CD4-positive, alpha-beta T cell treated with Interleukin-21 for 1 hour (primary cell): Measurements from ENCODE around the gene GJB3.
"Not testable (repeated sequence)": the region's sequence is repeated elsewhere in the genome, so short reads cannot be mapped to it uniquely, and the experiment has no call there.

ENCODE experiments used
- DNase-seq: peaks from one replicate; pipeline ENCODE4 v3.0.0-alpha.2; 2020

Gene GJB3

DNA sequence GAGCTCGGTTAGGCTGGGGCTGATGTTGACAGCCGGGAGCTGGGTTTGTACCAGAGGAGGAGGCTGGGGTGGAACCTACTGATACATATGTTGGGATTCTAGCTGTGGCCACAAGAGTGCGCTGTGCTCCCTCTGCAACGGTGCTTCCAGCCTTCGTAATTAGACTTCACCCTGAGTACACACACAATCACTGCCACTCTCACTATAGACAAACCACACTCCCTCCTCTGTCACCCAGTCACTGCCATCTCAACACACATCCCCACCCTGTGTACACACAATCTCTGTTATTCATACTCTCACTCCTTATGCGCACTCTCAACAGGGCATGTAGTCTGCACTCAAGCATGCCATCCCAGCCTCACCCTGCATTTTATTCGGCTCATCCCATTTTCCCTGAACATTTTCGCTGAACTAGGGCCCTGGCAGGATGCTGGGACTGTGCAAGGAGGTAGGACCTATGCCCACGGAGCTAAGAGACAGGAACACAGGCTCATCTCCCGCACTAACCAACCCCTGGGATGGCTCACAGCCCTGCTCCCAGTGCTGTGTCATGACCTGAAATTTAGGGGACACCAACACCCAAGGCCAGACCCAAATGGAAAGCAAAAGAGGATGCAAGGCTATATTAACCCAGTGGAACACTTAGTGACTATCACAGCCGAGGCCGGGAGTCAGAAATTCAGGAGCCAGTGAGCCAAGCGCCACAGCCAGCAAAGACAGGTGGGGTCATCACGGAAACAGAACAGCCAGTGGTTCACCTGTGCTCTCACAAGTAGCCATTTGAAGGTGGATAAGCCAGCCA lies 5.7 kb downstream of the GJB3 start:
- DNase-seq, result peak; percentile 63

DNA sequence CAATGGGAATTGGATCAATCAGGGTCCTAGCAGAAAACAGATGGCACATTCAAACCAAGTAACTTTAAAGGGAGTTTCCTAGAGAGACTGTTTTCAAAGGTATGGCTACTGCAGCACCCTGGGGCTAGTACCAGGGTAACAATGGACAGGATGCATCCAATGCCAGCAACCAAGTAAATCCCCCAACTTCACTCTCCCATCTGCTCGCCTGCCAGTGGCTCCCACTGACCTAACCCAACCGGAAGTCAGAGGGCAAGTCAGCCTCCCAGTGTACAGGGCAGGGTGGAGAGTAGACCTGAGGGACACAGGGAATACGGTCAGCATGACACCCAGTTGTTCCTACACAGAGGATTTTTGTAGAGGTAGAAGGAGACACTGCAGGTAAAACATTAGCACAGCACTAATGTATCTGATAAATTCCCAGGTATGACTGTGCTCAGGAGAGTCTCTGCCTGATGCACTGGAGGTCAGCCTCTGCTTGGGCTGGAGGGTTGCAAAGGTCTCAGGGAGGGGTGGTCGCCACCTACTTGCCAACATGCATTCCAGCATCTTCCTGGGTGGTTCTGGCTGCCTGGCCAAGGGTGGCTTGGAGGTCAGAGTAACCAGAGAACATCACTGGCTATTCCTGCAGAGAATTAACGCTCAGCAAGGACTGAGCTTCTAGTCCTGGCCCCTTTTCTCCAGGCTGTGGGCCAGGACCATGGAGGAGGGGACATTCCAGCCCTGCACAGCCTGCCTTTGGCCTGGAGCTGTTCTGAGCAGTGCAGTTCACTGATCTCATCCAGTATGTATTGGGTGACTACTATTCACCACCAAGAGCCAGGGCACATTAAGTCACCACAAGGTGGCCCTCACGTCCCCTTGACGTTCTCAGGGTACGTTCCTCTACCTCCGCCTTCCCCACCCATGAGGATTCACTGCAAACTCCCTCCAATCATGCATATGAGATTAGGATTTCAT lies 6.7 kb downstream of the GJB3 start:
- DNase-seq, result no peak

DNA sequence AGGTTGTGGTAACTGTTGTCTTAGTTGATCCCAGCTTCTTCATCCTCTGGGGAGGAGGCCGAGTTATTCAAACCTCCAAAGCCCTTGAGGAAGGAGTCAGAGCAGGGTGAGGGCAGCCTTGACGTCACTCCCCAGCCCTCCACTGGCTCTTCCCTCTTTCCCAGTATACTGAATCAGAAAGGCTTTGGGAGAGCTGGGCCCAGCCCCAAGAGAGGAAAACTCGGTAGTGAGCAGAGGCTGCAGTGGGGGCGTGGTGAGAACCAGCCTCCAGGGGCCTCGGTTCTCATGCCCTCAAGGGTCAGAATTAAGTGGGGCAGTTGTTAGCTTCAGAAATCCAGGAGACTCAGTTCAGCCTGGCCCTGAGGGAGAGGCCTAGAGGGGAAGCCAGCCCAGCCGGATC lies 10.0 kb downstream of the GJB3 start:
- no peak for DNase-seq

DNA sequence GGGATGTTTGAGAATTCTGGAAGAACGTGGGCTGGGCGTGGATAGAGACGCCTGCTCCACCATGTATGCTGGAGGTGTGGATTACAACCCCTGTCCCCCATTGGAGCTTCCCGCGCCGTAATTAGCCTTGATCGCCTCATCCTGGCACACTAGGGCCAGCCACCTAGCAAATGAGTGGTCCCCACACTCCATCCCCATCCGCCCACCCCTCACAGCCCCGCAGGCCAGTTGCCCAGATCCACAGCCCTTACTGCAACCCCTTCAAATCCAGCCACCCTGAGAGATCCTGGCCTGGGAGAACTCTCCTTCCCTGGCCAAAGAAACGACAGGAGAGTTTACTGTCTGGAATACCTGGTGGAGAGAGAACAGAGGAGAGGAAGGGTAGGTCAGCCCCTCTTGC lies 11.4 kb downstream of the GJB3 start:
- DNase-seq, result no peak

DNA sequence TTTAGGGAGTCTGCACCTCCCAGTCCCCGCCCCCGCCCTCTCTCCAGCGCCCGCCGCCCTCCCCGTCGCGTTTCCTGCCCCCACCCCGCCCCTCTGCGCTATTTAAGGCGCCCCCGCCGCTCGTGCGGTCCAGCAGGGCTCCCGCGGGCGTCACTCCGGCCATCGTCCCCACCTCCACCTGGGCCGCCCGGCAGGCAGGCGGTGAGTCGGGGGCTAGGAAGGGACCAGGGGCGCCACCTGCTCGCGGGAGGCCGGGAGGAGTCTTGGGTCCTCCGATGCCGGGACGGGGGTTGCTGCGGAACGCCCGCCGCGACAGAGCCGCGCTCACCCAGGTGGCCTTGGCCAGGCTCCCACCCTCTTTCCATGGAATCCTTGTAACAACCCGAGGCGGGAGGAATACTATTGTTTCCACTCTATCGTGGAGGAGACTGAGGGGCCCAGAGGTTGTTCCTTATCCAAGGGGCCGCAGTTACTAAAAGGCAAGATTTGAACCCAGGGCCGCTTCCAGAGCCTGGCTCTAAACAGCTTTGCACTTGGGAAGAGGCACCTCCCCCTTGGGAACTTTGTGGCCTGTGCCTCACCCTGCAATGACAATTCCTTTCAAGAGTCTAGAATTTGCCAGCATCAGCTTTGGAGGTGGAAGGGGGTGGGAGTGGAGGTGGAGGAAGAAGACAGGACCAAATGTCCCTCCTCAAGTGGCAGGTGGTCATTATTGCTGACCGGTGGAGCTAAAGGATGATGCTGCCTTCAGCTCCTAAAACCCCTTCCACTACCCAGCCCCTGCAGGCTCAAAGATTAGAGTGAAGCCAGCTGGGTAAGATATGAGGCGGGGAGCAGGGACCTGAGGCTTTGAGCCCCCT lies 12.1 kb downstream of the GJB3 start, which contains the start of gene GJA4:
GJA4 (plus strand) TSS at position 132 of the 860 bp plus-strand sequence. CDS start 1,215 bp downstream, outside the sequence.
- no peak for DNase-seq

DNA sequence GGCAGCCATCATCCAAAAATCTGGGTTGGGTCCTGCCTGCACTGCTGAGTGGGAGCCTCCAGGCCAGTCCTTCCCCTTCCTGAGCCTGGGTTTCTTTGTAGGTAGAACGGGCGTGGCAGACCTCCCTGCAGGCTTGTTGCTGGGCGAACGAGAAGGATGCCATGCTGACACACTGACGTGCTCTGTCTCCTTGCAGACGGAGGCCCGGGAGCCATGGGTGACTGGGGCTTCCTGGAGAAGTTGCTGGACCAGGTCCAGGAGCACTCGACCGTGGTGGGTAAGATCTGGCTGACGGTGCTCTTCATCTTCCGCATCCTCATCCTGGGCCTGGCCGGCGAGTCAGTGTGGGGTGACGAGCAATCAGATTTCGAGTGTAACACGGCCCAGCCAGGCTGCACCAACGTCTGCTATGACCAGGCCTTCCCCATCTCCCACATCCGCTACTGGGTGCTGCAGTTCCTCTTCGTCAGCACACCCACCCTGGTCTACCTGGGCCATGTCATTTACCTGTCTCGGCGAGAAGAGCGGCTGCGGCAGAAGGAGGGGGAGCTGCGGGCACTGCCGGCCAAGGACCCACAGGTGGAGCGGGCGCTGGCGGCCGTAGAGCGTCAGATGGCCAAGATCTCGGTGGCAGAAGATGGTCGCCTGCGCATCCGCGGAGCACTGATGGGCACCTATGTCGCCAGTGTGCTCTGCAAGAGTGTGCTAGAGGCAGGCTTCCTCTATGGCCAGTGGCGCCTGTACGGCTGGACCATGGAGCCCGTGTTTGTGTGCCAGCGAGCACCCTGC lies 13.2 kb downstream of the GJB3 start:
- DNase-seq, result no peak

DNA sequence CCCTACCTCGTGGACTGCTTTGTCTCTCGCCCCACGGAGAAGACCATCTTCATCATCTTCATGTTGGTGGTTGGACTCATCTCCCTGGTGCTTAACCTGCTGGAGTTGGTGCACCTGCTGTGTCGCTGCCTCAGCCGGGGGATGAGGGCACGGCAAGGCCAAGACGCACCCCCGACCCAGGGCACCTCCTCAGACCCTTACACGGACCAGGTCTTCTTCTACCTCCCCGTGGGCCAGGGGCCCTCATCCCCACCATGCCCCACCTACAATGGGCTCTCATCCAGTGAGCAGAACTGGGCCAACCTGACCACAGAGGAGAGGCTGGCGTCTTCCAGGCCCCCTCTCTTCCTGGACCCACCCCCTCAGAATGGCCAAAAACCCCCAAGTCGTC lies 13.8 kb downstream of the GJB3 start:
- no peak for DNase-seq

DNA sequence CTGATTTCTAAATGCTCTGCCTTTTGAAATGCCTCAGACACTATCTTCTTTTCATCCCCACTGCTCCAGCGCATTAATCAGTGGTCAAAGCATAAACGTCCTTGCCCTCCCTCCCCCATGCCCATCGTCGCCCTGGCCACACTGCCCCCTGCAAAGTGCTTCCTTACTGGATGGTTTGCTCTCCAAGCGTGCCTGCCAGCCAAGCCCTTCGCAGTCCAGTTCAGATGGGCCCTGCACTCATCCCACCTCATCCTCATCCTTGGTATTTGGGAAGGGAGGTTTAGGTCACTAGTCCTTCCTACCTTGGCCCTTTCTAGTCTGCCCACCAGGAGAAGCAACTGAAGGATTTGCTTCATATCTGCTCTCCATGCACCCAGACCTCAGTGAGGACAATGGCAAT lies 14.9 kb downstream of the GJB3 start:
- no peak for DNase-seq

DNA sequence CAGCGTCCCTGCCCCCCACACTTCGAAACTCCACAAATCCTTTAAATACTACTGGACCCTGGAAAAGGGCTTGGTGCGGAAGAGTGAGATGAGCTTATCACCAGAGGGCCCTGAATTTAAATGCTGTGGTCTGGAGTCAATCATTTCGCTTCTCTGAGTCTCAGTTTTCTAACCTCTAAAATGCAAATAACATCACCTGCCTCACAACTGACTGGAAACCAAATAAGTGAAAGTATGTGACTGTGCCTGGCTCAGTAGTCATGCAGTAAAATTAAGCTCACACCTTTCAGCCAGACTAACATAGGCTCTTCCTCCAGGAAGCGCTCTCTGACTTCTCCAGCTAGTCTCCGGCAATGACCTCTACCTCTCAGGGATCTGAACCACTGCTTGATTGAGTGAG lies 16.0 kb downstream of the GJB3 start:
- no peak for DNase-seq

DNA sequence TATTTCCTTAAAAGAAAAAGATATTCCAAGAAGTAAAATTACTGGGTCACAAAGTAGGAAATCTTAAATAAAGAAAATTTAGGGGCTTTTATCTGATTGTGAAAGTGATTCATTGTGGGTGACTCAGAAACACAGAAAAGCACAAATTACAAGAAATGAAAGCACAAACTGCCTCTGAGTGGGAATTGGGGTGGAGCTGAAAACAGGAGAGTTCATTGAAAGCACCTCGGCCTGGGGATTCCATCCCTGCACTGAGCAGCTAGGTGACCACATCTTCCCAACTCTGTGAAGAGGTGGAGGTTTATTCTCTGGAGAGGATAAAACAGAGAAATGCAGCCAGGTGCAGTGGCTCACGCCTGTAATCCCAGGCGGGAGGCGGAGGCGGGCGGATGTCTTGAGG lies 19.2 kb downstream of the GJB3 start:
- DNase-seq, result no peak

DNA sequence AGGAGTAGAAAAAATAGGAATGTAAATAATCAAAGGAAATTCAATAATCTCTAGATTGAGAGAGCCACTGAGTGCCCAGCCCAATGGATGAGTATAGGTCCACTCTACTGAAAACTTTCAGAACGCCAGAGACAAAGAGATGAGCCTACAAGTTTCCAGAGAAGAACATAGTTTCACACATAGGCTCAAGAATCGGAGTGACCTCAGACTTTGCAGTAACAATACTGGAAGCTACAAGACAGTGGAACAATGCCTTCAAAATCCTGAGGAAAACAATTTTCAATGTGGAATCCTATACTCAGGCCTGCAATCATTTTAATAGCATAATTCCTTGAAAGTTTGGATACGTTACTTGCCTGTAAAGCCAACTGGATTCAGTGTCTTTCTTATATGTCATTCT lies 22.8 kb downstream of the GJB3 start:
- DNase-seq, result no peak

DNA sequence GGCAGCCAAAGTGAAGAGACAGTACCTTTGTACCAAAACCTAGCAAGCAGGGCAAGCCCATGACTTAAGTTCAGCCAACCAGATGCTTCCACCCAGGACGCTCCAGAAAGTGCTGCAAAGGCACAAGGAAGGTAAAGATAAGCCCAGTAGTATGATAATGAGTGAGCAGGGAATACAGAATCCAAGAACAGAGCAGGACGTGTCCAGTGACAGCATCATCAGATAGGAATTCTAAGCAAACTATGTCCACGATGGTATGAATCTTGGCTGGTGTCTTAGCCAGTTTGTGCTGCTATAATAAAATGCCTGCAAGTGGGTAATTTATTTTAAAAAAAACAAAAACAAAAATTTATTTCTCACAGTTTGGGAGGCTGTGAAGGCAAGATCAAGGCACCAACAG lies 25.4 kb downstream of the GJB3 start:
- no peak for DNase-seq

DNA sequence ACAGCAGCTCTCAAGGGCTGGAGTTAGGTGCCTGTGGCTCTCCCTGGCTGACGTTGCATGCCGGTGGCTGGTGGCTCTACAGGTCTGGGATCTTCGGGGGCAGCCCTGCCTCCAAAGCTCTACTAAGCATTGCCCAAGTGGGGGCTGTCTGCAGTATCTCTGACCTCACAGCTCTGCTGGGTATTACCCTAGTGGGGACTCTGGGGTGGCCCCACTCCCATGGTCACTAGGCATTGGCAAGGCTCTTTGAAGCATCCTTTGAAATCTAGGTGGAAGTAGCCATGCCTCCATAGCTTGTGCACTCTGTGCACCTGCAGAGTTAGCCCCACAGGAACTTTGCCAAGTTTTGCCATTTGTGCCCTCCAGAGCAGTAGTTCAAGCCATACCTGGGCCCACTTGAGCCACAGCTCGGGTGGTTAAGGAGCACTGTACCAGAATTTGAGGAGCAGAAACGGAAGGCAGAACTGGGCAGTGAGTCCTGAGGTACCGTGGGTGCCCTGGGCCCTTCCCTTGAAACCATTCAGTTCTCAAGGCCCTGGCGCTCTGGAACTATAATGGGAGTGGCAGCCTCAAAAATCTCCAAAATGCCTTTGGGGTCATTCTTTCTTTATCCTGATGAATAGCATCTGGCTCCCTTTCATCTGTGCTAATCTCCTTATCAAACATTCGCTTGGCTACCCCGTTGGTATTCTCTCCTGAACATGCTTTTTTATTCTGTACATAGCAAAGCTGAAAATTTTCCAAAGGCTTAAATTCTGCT lies 27.2 kb downstream of the GJB3 start:
- no peak for DNase-seq

DNA sequence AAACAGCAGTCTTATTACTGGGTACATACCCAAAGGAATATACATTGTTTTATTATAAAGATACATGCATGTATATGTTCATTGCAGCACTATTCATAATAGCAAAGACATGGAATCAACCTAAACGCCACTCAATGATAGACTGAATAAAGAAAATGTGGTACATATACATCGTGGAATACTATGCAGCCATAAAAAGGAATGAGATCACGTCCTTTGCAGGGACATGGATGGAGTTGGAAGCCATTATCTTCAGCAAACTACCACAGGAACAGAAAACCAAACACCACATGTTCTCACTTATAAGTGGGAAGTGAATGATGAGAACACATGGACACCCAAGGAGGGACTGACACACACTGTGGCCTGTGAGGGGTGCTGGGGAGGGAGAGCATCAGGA lies 29.8 kb downstream of the GJB3 start:
- not testable (repeated sequence) for DNase-seq

DNA sequence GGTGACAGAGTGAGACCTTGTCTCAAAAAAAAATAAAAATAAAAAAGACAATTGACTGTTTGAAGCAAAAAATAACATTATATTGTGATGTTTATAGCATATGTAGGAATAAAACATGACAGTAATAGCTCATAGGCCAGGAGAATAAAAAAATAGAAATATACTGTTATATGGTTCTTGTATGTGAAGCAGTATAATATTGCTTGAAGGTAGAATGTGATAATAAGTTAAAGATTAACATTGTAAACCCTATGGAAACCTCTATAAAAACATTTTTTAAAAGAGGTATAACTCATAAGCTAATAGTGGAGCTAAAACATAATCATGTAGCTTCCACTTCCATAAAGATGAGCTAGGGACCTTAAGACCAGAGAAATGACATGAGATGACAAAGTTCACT lies 35.3 kb downstream of the GJB3 start:
- no peak for DNase-seq

DNA sequence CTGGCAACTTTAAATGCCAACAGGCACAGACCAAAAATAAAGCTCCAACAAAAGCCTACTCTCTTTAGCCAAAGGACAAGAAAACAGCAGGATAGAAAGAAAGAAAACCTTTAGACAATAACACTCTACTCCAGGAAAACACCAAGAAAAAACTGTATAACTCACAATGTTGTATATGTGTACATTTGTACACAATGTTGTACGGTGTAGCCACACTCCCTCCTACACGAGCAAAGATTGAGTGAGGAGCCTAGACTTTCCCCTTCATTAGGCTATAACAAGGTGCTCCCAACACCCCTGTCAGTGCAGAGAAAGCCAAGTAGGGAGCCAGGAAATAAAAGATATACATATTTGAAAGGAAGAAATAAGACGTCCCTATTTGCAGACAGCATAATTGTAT lies 35.8 kb downstream of the GJB3 start:
- DNase-seq, result no peak

DNA sequence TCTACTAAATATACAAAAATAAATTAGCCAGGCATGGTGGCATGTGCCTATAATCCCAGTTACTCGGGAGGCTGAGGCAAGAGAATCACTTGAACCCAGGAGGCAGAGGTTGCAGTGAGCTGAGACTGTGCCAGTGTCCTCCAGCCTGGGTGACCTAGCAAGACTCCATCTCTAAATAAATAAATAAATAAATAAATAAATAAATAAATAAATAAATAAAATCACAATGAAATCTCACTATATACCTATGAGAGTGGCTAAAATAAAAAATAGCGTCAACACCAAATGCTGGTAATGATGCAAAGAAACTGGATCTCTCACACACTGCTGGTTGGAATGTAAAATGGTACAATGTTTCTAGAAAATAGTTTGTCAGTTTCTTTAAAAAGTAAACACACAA lies 37.8 kb downstream of the GJB3 start:
- not testable (repeated sequence) for DNase-seq

DNA sequence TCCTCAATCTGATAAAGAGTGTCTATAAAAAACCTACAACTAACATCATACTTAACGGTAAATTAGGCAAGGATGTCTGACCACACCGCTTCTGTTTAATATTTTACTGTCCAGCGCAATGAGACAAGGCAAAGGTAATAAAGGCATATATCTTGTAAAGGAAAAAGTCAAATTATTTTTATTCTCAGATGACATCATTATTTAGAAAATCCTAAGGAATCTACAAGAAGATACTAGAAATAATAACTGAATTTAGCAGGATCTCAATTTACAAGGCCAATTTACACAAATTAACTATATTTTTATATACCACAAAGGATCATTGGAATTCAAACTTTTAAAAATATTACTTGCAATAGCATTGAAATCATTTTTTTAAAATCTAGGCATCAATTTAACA lies 41.2 kb downstream of the GJB3 start:
- no peak for DNase-seq

DNA sequence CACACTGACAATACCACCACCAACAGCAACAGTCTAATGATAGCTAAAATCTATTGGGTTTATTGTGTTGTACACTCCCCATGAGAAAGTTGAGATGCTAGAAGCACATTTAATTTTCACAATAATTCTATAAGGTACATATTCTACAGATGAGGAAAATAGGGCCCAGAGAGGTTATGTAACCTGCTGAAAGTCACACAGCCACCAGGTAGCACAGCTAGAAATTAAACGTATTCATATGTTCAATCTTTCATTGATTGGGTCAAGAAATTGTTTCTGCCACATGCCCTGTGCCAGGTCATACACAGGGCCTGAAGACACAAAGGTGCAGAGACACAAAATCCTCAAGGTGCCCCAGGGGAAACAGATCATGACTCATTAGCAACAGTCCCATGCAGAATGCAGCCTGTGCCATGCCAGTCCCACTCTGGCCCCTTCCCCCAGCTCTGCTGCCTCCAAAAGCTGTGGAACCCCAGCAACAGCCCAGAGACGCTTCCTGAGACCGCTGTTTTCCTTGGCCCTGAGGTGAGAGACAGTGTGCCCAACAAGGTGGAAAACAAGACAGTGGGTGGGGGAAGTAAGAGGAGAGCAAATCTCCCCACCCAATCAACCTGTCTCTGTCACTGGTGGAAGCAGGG lies 43.9 kb downstream of the GJB3 start:
- DNase-seq, result no peak

DNA sequence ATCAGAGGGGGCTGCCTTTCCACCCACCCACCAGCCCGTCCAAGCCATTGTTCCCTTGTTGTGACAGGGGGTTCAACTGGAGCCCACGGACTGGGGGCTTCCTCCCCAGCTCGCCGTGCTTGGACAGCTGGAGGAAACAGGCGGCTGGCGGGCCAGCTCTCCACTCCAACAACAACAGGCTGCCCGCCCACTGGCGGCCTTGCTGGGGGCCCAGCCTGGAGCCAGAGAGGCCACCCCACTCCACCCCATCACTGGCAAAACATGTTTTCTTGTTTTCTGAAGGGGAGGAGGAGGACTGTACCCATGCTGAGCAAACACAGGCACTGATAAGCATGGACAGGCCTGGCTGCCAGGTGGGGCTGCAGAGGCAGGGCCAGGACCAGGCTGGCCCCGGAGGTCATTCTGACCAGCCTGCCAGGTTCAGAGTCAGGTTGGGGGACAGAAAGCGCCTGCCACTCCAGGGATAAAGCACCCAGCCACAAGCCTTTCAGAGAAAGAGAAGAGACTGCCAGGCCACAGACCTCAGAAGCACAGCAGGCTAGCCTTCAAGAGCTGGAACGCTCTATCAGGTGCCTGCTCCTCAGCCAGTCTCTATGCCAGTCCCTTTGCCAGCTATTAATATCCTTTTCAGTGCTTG lies 44.6 kb downstream of the GJB3 start:
- DNase-seq, result no peak
